K562 (cell line): Measurements from ENCODE around the gene NPEPL1. TPM values are rescaled to one million over a fixed set of nuclear protein-coding genes. Genes with fewer than 3 reads are reported as not detected.
"Not testable (repeated sequence)": the region's sequence is repeated elsewhere in the genome, so short reads cannot be mapped to it uniquely, and the experiment has no call there.

ENCODE experiments used
- ATAC-seq: fragments of 200-7000 bp; cut with Tn5 transposase; 3 replicates; pipeline ENCODE4 v1.9.1; 2020; ENCODE audit warnings: moderate library complexity
- BruUV-seq: library from RNA; stranded (reverse); fragments of 400-500 nt; replicated peaks from 2 replicates; lab custom pipeline; 2021; lab: Mats Ljungman, UMichigan
- CTCF ChIA-PET: fragments of 300-600 bp; formaldehyde crosslinking; extraction: SDS; loops from one replicate; lab custom pipeline; 2021; ENCODE audit warnings: low intra/inter-chr PET ratio; lab: Yijun Ruan, JAX
- POLR2A ChIA-PET: fragments of 300-600, 350-650 bp; sonication (Branson Sonifier 250); formaldehyde crosslinking; extraction: SDS; loops from one replicate; lab custom pipeline; 2021; ENCODE audit warnings: antibody characterized with exemption, inconsistent platforms; lab: Yijun Ruan, JAX
- DNase-seq, 4 experiments: peaks; one replicate each; pipeline versions ENCODE4 v3.0.0 to v3.0.0-alpha.2; 2011 to 2018; ENCODE audit warnings: low spot score in 3 of 4, mixed read lengths in 3 of 4; ENCODE audit errors: extremely low read depth in 1 of 4
- FAIRE-seq: peaks from 2 replicates; lab custom pipeline; 2011; peaks lifted over from hg19 to GRCh38; lab: Jason Lieb, UNC
- H2AFZ ChIP-seq: 2 replicates; pipeline ENCODE4 v1.6.0; 2011; ENCODE audit warnings: low read depth, low read length, control low read depth, inconsistent platforms
- H3K27ac ChIP-seq: fragments of 200-600 bp; 3 replicates; pipeline ENCODE4 v1.8.0; 2011; ENCODE audit warnings: low read depth, mild to moderate bottlenecking, control low read depth, inconsistent platforms, low read length, moderate library complexity, mixed read lengths; ENCODE audit errors: extremely low read depth
- H3K27me3 ChIP-seq, 2 experiments: fragments of 300-600 bp in 1 of 2; 2 replicates in 1 of 2; 3 replicates in 1 of 2; pipeline versions ENCODE4 v1.6.0 to v1.8.0; 2011; ENCODE audit warnings: inconsistent platforms in 2 of 2, low read length in 2 of 2, mild to moderate bottlenecking in 1 of 2, mixed read lengths in 1 of 2, moderate library complexity in 1 of 2; ENCODE audit not compliant: control insufficient read depth in 2 of 2, insufficient read depth in 2 of 2
- H3K36me3 ChIP-seq: fragments of 300-600 bp; 3 replicates; pipeline ENCODE4 v1.8.0; 2011; ENCODE audit warnings: mild to moderate bottlenecking, low read length, inconsistent platforms; ENCODE audit not compliant: control insufficient read depth, insufficient read depth
- H3K4me1 ChIP-seq, 2 experiments: fragments of 200-600 bp in 1 of 2; replicated peaks in 1 of 2; 2 replicates in 1 of 2; 3 replicates in 1 of 2; pipeline versions ENCODE4 v1.5.1 to v1.8.0; 2011; ENCODE audit warnings: inconsistent platforms in 2 of 2, low read length in 2 of 2, mild to moderate bottlenecking in 1 of 2, mixed read lengths in 1 of 2, moderate library complexity in 1 of 2; ENCODE audit not compliant: control insufficient read depth in 2 of 2, insufficient read depth in 2 of 2
- H3K4me2 ChIP-seq: 2 replicates; pipeline ENCODE4 v1.6.1; 2011; ENCODE audit warnings: low read length, control low read depth, inconsistent platforms, mixed read lengths; ENCODE audit not compliant: insufficient read depth
- H3K4me3 ChIP-seq: fragments of 200-600 bp; sonication (generic), shearing (Covaris generic); 2 replicates; pipeline ENCODE4 v1.5.1; 2016; ENCODE audit warnings: control low read depth, inconsistent platforms
- H3K79me2 ChIP-seq: fragments of 200-600 bp; 3 replicates; pipeline ENCODE4 v1.8.0; 2011; ENCODE audit warnings: low read length, inconsistent platforms; ENCODE audit not compliant: control insufficient read depth, insufficient read depth
- H3K9ac ChIP-seq, 2 experiments: 2 replicates each; pipeline versions ENCODE4 v1.6.0 to v1.6.1; 2011; ENCODE audit warnings: low read depth in 2 of 2, low read length in 2 of 2, control low read depth in 1 of 2, inconsistent platforms in 1 of 2, mild to moderate bottlenecking in 1 of 2, mixed read lengths in 1 of 2; ENCODE audit not compliant: insufficient read depth in 1 of 2
- H3K9me1 ChIP-seq: one replicate; pipeline ENCODE4 v1.6.0; 2011; ENCODE audit warnings: inconsistent platforms, mild to moderate bottlenecking, low read length, moderate library complexity; ENCODE audit not compliant: control insufficient read depth, insufficient read depth
- H3K9me3 ChIP-seq: replicated peaks from 2 replicates; pipeline ENCODE4 v1.5.1; 2011; ENCODE audit warnings: low read depth, low read length, inconsistent platforms; ENCODE audit not compliant: control insufficient read depth, insufficient read depth
- H4K20me1 ChIP-seq: replicated peaks from 2 replicates; pipeline ENCODE4 v1.6.1; 2011; ENCODE audit warnings: low read length, inconsistent platforms, mixed read lengths; ENCODE audit not compliant: control insufficient read depth, insufficient read depth
- ARID3A ChIP-seq: IDR thresholded peaks from 2 replicates; pipeline ENCODE4 v1.6.1; 2012; ENCODE audit warnings: low read depth, low read length, improper control_type of control experiment, borderline replicate concordance
- BCOR ChIP-seq: fragments of 450-650 bp; IDR thresholded peaks from 2 replicates; pipeline ENCODE4 v1.6.1; 2016
- ETV1 ChIP-seq: fragments of 450-650 bp; conservative IDR thresholded peaks from 2 replicates; pipeline ENCODE4 v1.6.1; 2016; ENCODE audit warnings: missing genetic modification characterization, control low read depth, low read depth, missing compliant biosample characterization
- HMG20B ChIP-seq: fragments of 250-450 bp; sonication (Bioruptor Pico); IDR thresholded peaks from 2 replicates; pipeline ENCODE4 v1.5.0; 2021; ENCODE audit warnings: mild to moderate bottlenecking
- ZNF263 ChIP-seq: sonication (generic); formaldehyde crosslinking; IDR thresholded peaks from 2 replicates; pipeline ENCODE4 v1.8.0; 2022; ENCODE audit warnings: mild to moderate bottlenecking, missing genetic modification reagents, borderline replicate concordance
- ZNF609 ChIP-seq: sonication (generic); formaldehyde crosslinking; IDR thresholded peaks from 2 replicates; pipeline ENCODE4 v1.8.1; 2023; ENCODE audit warnings: missing genetic modification reagents, mild to moderate bottlenecking, borderline replicate concordance
- WGBS: fragments of 100-300 bp; shearing (Covaris generic); methylation state at CpG from one replicate; pipeline ENCODE4 v1.1.6; 2016; ENCODE audit warnings: low coverage, mixed read lengths; ENCODE audit not compliant: insufficient coverage; ENCODE audit errors: missing lambda C conversion rate; 5-methylcytosine and 5-hydroxymethylcytosine counted together
- in situ Hi-C: fragments of 300-500 bp; cut with MboI; formaldehyde crosslinking; loops from 4 replicates; pipeline ENCODE4 v1.15.0; 2018; ENCODE audit warnings: inconsistent platforms, mixed read lengths
- intact Hi-C: fragments of 100-400 bp; cut with micrococcal nuclease; formaldehyde crosslinking; loops from 2 replicates; pipeline ENCODE4 v1.14.2; 2022
- polyA plus RNA-seq, 8 experiments: library from polyadenylated mRNA; depleted of rRNA in 4 of 8; stranded (reverse) in 5 of 8; unstranded in 3 of 8; fragments of >200 nt; fragmentation: Nextera tagmentation in 2 of 8; fragmentation: Illumina TruSeq in 1 of 8; extraction: Ambion mirVana in 2 of 8; extraction: Trizol in 1 of 8; gene quantifications; 2 replicates each; pipeline versions ENCODE4 v1.2.1 to v1.2.3, GENCODE V29; 2011 to 2014; ENCODE audit warnings: inconsistent platforms in 1 of 8, missing spikeins in 1 of 8
- total RNA-seq, 7 experiments: library from RNA; depleted of rRNA in 6 of 7; stranded (reverse); fragments of >200 nt in 6 of 7; fragmentation: Illumina TruSeq in 2 of 7; extraction: Trizol in 2 of 7; gene quantifications; 2 replicates each; pipeline versions ENCODE4 v1.2.1 to v1.2.3, GENCODE V29; 2011 to 2021; ENCODE audit warnings: low replicate concordance in 1 of 7

Gene NPEPL1
- total and polyA plus RNA-seq, 9 of the 15 experiments (the other 6 are each of a cell fraction or from before 2014, with no cell fraction given), result 0.04 to 5.6 (median 0.94) TPM

- TF ChIP-seq ZNF609 (no peak), ETV1 (tag) (no peak), HMG20B (CRISPR knock-in tag) (no peak), BCOR (no peak), ARID3A (no peak), ZNF263 (no peak)
- TF ChIP-seq, all 486 proteins: peak for 0
Measured at GRCh38 chr20:58692579-58693225, at the start of gene NPEPL1 (continued).

- H3K9ac ChIP-seq, H3K4me3 ChIP-seq, H3K9me1 ChIP-seq, CTCF ChIA-PET, H3K4me2 ChIP-seq, H2AFZ ChIP-seq, intact Hi-C loops, ATAC-seq, H3K9me3 ChIP-seq, H4K20me1 ChIP-seq, DNase-seq, H3K27ac ChIP-seq, H3K27me3 ChIP-seq, BruUV-seq, FAIRE-seq, H3K79me2 ChIP-seq, H3K36me3 ChIP-seq: not testable (repeated sequence)
- in situ Hi-C loops, result loop anchor here (25.0 kb wide), 1 partner anchor 406 kb away; the partner anchor contains the start of gene ANKRD60
- POLR2A ChIA-PET, result interaction anchor here (0.6 to 0.8 kb wide), 2 partner anchors 24 to 65 kb away, joined by 3 read pairs; no protein-coding TSS in a partner anchor
- peaks cover 10 to 11% of the 10 kb centered on the region in 2 experiments; a peak in 4 of 5 replicates for H3K4me1 ChIP-seq
- 40% methylated on average over 6 of the region's 9 CpGs for WGBS
Measured at GRCh38 chr20:58642896-58643295, 49.7 kb upstream of the NPEPL1 start.
